ENCODE results near the gene CLDN7.

Gene CLDN7

GRCh38 chr17:7266784-7267183, 4.5 kb upstream of the CLDN7 start:
- Histone ChIP-seq H3K4me1 (ENCODE audit: insufficient read depth, poor library complexity, severe bottlenecking) (peaks cover 8% of the 10 kb centered on the region), H3K9me3 (ENCODE audit: severe bottlenecking) (no peaks in the 10 kb centered on the region), H3K27ac (ENCODE audit: poor library complexity, severe bottlenecking) (no peak overlapping the region), H3K36me3 (ENCODE audit: low read depth) (no peaks in the 10 kb centered on the region), H3K27me3 (ENCODE audit: insufficient read depth, poor library complexity, severe bottlenecking) (no peaks in the 10 kb centered on the region), H3K4me3 (ENCODE audit: severe bottlenecking) (no peak overlapping the region)
- DNase-seq (ENCODE audit: low spot score) (no peak), ATAC-seq (ENCODE audit: low read depth) (no peak)
- no peak for TF ChIP-seq CTCF (IDR thresholded peaks at IDR 0.05; ENCODE audit: poor library complexity, severe bottlenecking)

- H3K27ac ChIP-seq (ENCODE audit: poor library complexity, severe bottlenecking), result peak overlapping the region; percentile 86
- no peak for TF ChIP-seq CTCF (IDR thresholded peaks at IDR 0.05; ENCODE audit: poor library complexity, severe bottlenecking)
- H3K9me3 ChIP-seq (ENCODE audit: severe bottlenecking), result no peaks in the 10 kb centered on the region
- DNase-seq (ENCODE audit: low spot score) (no peak), ATAC-seq (ENCODE audit: low read depth) (no peak)
- no peaks in the 10 kb centered on the region for H3K27me3 ChIP-seq (ENCODE audit: insufficient read depth, poor library complexity, severe bottlenecking)
- peak overlapping the region; percentile 71 for H3K4me3 ChIP-seq (ENCODE audit: severe bottlenecking)
- H3K4me1 ChIP-seq (ENCODE audit: insufficient read depth, poor library complexity, severe bottlenecking), result peaks cover 23% of the 10 kb centered on the region
- H3K36me3 ChIP-seq (ENCODE audit: low read depth), result peaks cover 26% of the 10 kb centered on the region
These were observed 1.5 kb upstream of the CLDN7 start for GRCh38 chr17:7263801-7264078.

- peak overlapping the region; percentile 86 for H3K27ac ChIP-seq (ENCODE audit: poor library complexity, severe bottlenecking)
- H3K4me1 ChIP-seq (ENCODE audit: insufficient read depth, poor library complexity, severe bottlenecking), result peaks cover 23% of the 10 kb centered on the region
- no peak for TF ChIP-seq CTCF (IDR thresholded peaks at IDR 0.05; ENCODE audit: poor library complexity, severe bottlenecking)
- H3K4me3 ChIP-seq (ENCODE audit: severe bottlenecking), result peak overlapping the region; percentile 71
- ATAC-seq (ENCODE audit: low read depth) (peak; percentile 44), DNase-seq (ENCODE audit: low spot score) (no peak)
- peaks cover 32% of the 10 kb centered on the region for H3K36me3 ChIP-seq (ENCODE audit: low read depth)
- H3K27me3 ChIP-seq (ENCODE audit: insufficient read depth, poor library complexity, severe bottlenecking), result no peaks in the 10 kb centered on the region
- no peaks in the 10 kb centered on the region for H3K9me3 ChIP-seq (ENCODE audit: severe bottlenecking)
These were observed 890 bp upstream of the CLDN7 start for GRCh38 chr17:7262935-7263800.

- ATAC-seq (ENCODE audit: low read depth), result peak; percentile 1; the same call in 1 of the 3 replicates
- H3K27me3 ChIP-seq (ENCODE audit: insufficient read depth, poor library complexity, severe bottlenecking), result no peaks in the 10 kb centered on the region
- peaks cover 23% of the 10 kb centered on the region for H3K4me1 ChIP-seq (ENCODE audit: insufficient read depth, poor library complexity, severe bottlenecking)
- peaks cover 47% of the 10 kb centered on the region for H3K36me3 ChIP-seq (ENCODE audit: low read depth)
- H3K9me3 ChIP-seq (ENCODE audit: severe bottlenecking), result no peaks in the 10 kb centered on the region
- DNase-seq (ENCODE audit: low spot score), result no peak
- no peak for TF ChIP-seq CTCF (IDR thresholded peaks at IDR 0.05; ENCODE audit: poor library complexity, severe bottlenecking)
- H3K4me3 ChIP-seq (ENCODE audit: severe bottlenecking), result peak overlapping the region; percentile 71
- H3K27ac ChIP-seq (ENCODE audit: poor library complexity, severe bottlenecking), result peak overlapping the region; percentile 86
These were observed 693 bp downstream of the CLDN7 start for GRCh38 chr17:7261379-7262191.
